IPS DF 19.7 (cell line): Measurements from ENCODE around the gene DNTTIP2.
"Not testable (repeated sequence)": the region's sequence is repeated elsewhere in the genome, so short reads cannot be mapped to it uniquely, and the experiment has no call there.

Experiments used
- DNase-seq: peaks from one replicate; pipeline ENCODE4 v3.0.0-alpha.2; 2013; ENCODE audit warnings: low read depth, low spot score

The DNTTIP2 gene

GRCh38 chr1:93842750-93843500, 36.1 kb downstream of the DNTTIP2 start:
- no peak for DNase-seq

DNA sequence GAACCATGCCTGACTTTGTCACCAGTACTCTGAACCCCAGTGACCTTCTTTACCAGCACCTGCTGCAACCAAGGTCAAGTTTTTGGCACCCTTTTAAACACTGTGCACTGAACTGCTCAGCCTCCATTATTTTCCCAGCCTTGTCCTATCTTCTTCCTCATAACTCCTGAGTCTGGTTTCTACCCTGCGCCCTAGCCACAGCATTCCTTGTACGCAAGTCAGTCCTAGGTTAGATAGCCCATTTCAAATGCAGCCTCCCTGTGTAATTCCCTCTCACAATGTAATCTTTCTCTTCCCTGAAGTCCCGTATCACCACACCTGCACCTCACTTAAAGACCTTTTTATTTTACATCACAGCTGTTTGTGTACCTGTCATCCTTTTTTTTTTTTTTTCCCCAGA, 37.2 kb downstream of the DNTTIP2 start:
- no peak for DNase-seq

GRCh38 chr1:93840956-93841482, 38.0 kb downstream of the DNTTIP2 start:
- no peak for DNase-seq

- no peak for DNase-seq
Measured at GRCh38 chr1:93839753-93840152, 39.3 kb downstream of the DNTTIP2 start.

DNA sequence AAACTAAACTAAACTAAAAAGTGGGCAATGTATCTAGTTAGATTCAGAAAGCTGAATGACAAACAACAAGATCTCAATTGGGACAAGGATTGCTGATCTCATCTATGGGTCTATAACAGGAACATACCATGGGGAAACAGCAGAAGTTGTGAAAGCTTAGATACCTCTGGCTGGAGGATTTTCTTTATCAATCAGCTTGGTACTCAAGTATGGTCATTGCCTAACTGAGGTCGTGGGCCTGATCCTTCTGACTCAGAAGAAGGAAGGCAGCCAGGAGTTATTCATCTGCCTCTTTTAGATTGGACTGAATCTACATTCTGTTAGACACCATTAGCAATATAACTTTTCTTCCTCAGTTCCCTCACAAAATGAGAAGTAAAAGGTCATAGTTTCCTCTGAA, 39.7 kb downstream of the DNTTIP2 start:
- DNase-seq, result no peak

GRCh38 chr1:93837961-93838360, 41.0 kb downstream of the DNTTIP2 start:
- DNase-seq, result no peak

- DNase-seq, result not testable (repeated sequence)
Measured at GRCh38 chr1:93833293-93833692, 45.7 kb downstream of the DNTTIP2 start.

GRCh38 chr1:93829061-93829460, 49.9 kb downstream of the DNTTIP2 start:
- peak; percentile 33 for DNase-seq

GRCh38 chr1:93828367-93828755, 50.6 kb downstream of the DNTTIP2 start:
- no peak for DNase-seq

DNA sequence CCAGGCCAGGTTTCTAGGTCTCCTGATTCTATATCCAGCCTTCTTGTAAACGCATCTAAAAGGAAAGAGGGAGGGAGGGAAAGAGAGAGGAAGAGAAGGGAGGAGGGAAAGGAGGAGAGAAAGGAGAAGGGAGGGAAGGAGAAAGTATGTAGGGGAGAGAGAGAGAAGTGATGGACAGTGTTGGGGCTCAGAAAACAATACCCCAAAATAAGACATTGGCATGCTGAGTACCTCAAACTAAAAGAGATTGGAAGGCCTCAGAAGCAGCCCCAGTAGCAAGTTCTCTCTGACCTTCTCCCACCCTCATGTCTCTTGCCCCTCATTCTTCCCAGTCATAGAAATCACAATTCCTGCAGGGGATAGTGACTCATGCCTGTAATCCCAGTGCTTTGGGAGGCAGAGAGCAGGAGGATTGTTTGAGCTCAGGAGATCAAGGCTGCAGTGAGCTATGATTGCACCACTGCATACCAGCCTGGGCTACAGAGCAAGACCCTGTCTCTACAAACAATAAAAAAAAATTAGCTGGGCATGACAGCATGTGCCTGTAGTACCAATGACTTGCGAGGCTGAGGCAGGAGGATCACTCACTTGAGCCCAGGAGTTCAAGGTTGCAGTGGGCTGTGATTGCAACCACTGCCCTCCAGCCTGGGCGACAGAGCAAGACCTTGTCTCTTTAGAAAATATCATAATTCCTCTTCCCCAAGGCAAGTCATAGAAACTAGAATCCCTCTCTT, 51.2 kb downstream of the DNTTIP2 start:
- no peak for DNase-seq

GRCh38 chr1:93827128-93827527, 51.9 kb downstream of the DNTTIP2 start:
- no peak for DNase-seq

DNA sequence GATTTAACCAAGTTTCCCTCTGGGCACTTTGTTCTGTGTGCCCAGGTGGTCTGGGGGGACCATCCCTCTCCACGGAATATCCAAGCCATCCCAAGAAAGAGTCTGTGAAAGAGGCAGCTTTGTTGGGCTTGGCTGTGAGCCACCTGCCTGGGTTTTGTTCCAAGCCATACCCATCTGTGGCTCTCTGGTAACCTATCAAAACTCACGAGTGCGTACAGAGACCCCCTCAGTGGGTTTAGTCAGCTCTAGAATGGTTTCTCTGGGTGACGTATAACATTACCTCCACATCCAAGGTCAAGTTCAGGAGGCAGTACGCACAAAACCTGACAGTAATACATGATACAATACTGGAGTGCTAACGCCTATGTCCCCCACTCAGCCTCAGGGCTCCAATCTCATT, 54.2 kb downstream of the DNTTIP2 start:
- no peak for DNase-seq

DNA sequence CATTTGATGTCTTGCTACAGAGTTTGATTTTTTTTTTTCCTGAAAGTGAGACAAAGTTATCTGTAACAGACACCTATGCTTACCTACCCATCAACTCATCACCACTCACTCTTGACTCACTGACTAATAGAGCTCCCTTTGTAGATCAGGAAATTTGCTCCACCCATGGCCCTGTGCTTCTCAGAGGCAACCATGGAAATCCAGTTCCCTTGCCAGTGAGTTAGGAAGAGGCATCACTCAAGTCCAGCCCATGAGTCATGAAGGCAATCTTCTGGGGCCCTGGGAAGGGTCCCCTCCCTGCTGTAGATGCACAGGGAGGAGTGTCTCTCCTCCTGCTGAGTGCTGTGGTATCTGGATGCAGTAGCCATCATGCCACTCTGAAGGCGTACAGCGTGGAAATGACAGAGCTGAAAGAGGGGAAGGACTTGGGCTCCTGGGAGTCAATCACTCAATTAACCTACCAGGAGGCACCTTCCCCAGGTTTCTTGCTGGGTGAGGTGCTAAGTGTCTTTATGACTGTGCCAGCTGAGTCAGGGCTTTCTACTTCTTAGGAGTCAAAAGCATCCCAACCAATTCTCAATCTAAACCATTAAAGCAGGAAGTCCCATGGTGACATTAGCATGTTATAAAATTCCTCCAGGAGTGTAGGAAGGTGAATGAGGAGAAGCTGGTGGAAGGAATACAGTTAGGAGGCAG, 56.1 kb downstream of the DNTTIP2 start:
- no peak for DNase-seq

- DNase-seq, result no peak
Measured at GRCh38 chr1:93821423-93822144, 57.4 kb downstream of the DNTTIP2 start.

- DNase-seq, result no peak
Measured at GRCh38 chr1:93820554-93821422, 58.2 kb downstream of the DNTTIP2 start.

GRCh38 chr1:93818570-93818959, 60.4 kb downstream of the DNTTIP2 start:
- no peak for DNase-seq

- no peak for DNase-seq
Measured at GRCh38 chr1:93817819-93818569, 61.0 kb downstream of the DNTTIP2 start.

GRCh38 chr1:93816970-93817678, 61.9 kb downstream of the DNTTIP2 start:
- DNase-seq, result no peak
